NCI-H82 treated with DMSO at 0.1 percent for 48 hours (cell line): ENCODE data around the gene COL5A3.
"Not testable (repeated sequence)": the region's sequence is repeated elsewhere in the genome, so short reads cannot be mapped to it uniquely, and the experiment has no call there.

Source experiments
- DNase-seq: peaks from one replicate; lab custom pipeline; 2025; ENCODE audit not compliant: unreplicated experiment; lab: John Stamatoyannopoulos, UW

COL5A3 gene

GRCh38 chr19:9972103-9972502 lies 38.2 kb downstream of the COL5A3 start:
- DNase-seq = no peak

- DNase-seq = no peak
Measured at GRCh38 chr19:9971166-9971897, 39.0 kb downstream of the COL5A3 start.

GRCh38 chr19:9970481-9970880 lies 39.8 kb downstream of the COL5A3 start:
- DNase-seq = no peak

GRCh38 chr19:9969688-9969975 lies 40.7 kb downstream of the COL5A3 start:
- no peak for DNase-seq

GRCh38 chr19:9968820-9969687 lies 41.2 kb downstream of the COL5A3 start:
- no peak for DNase-seq

GRCh38 chr19:9967326-9967725 lies 43.0 kb downstream of the COL5A3 start:
- DNase-seq = no peak

- no peak for DNase-seq
Measured at GRCh38 chr19:9966448-9966847, 43.9 kb downstream of the COL5A3 start.

GRCh38 chr19:9966024-9966423 lies 44.3 kb downstream of the COL5A3 start:
- DNase-seq = no peak

- DNase-seq = no peak
Measured at GRCh38 chr19:9962623-9963290, 47.5 kb downstream of the COL5A3 start.

- no peak for DNase-seq
Measured at GRCh38 chr19:9961103-9961502, 49.2 kb downstream of the COL5A3 start.

GRCh38 chr19:9958379-9958821 lies 51.9 kb downstream of the COL5A3 start:
- no peak for DNase-seq

GRCh38 chr19:9956956-9957355 lies 53.3 kb downstream of the COL5A3 start:
- DNase-seq = no peak

- no peak for DNase-seq
Measured at GRCh38 chr19:9953802-9954542, 56.3 kb downstream of the COL5A3 start.

GRCh38 chr19:9952276-9952675 lies 58.0 kb downstream of the COL5A3 start:
- DNase-seq = no peak

GRCh38 chr19:9947441-9947840 lies 62.9 kb downstream of the COL5A3 start:
- DNase-seq = no peak

GRCh38 chr19:9946528-9947125 lies 63.7 kb downstream of the COL5A3 start:
- not testable (repeated sequence) for DNase-seq

GRCh38 chr19:9945319-9945966 lies 64.9 kb downstream of the COL5A3 start:
- no peak for DNase-seq

- DNase-seq = no peak
Measured at GRCh38 chr19:9943744-9944143, 66.6 kb downstream of the COL5A3 start.

GRCh38 chr19:9941671-9942070 lies 68.6 kb downstream of the COL5A3 start:
- no peak for DNase-seq

- DNase-seq = no peak
Measured at GRCh38 chr19:9941231-9941630, 69.1 kb downstream of the COL5A3 start.
